Measurements from ENCODE around the gene CEMIP.

The CEMIP gene

GRCh38 chr15:80733460-80733859, 45.7 kb upstream of the CEMIP start:
- Histone ChIP-seq H3K4me3 (no peak overlapping the region), H3K9me3 (no peaks in the 10 kb centered on the region), H3K27ac (no peak overlapping the region), H3K36me3 (no peaks in the 10 kb centered on the region), H3K4me1 (no peaks in the 10 kb centered on the region), H3K27me3 (no peaks in the 10 kb centered on the region)
- no peak for TF ChIP-seq CTCF (IDR thresholded peaks at IDR 0.05)
- intact Hi-C loops (cut with DNase I; ENCODE audit: low total_unique reads), result no loop called here
- no peak for DNase-seq

- no peak overlapping the region for H3K27ac ChIP-seq
These were observed 43.8 kb upstream of the CEMIP start for GRCh38 chr15:80735344-80735743.

GRCh38 chr15:80736560-80736959, 42.6 kb upstream of the CEMIP start:
- no peaks in the 10 kb centered on the region for H3K9me3 ChIP-seq
- TF ChIP-seq CTCF (IDR thresholded peaks at IDR 0.05), result no peak
- intact Hi-C loops (cut with DNase I; ENCODE audit: low total_unique reads), result no loop called here
- no peaks in the 10 kb centered on the region for H3K36me3 ChIP-seq
- no peak overlapping the region for H3K27ac ChIP-seq
- H3K4me3 ChIP-seq, result no peak overlapping the region
- H3K27me3 ChIP-seq, result no peaks in the 10 kb centered on the region
- no peaks in the 10 kb centered on the region for H3K4me1 ChIP-seq
- no peak for DNase-seq

More at GRCh38 chr15:80735344-80735743, 43.8 kb upstream of the CEMIP start:
- Histone ChIP-seq H3K4me1 (no peaks in the 10 kb centered on the region), H3K4me3 (no peak overlapping the region), H3K27me3 (no peaks in the 10 kb centered on the region), H3K9me3 (no peaks in the 10 kb centered on the region), H3K36me3 (no peaks in the 10 kb centered on the region)
- intact Hi-C loops (cut with DNase I; ENCODE audit: low total_unique reads), result no loop called here
- TF ChIP-seq CTCF (IDR thresholded peaks at IDR 0.05), result no peak
- DNase-seq, result no peak

- intact Hi-C loops (cut with DNase I; ENCODE audit: low total_unique reads), result no loop called here
These were observed 39.3 kb upstream of the CEMIP start for GRCh38 chr15:80739919-80740318.

GRCh38 chr15:80742081-80742480, 37.1 kb upstream of the CEMIP start:
- no peak for TF ChIP-seq CTCF (IDR thresholded peaks at IDR 0.05)
- H3K4me1 ChIP-seq, result peaks cover 0 to 25% (median 2%) of the 10 kb centered on the region in 4 donors
- H3K27me3 ChIP-seq, result no peaks in the 10 kb centered on the region
- H3K27ac ChIP-seq, result no peak overlapping the region
- no peak overlapping the region for H3K4me3 ChIP-seq
- DNase-seq, result no peak
- no peaks in the 10 kb centered on the region for H3K9me3 ChIP-seq
- intact Hi-C loops (cut with DNase I; ENCODE audit: low total_unique reads), result no loop called here
- no peaks in the 10 kb centered on the region for H3K36me3 ChIP-seq

More at GRCh38 chr15:80739919-80740318, 39.3 kb upstream of the CEMIP start:
- Histone ChIP-seq H3K36me3 (no peaks in the 10 kb centered on the region), H3K9me3 (no peaks in the 10 kb centered on the region), H3K4me1 (peaks cover 0 to 19% (median 2%) of the 10 kb centered on the region in 4 donors), H3K27ac (no peak overlapping the region), H3K27me3 (no peaks in the 10 kb centered on the region), H3K4me3 (no peak overlapping the region)
- no peak for DNase-seq
- TF ChIP-seq CTCF (IDR thresholded peaks at IDR 0.05), result no peak

Data from tibial artery (tissue), 4 donors.